Osteocyte (in vitro differentiated cells): ENCODE results near the gene LSM14A. TPM values are rescaled to one million over a fixed set of nuclear protein-coding genes. Genes with fewer than 3 reads are reported as not detected.

ENCODE experiments used
- DNase-seq: peaks from one replicate; pipeline ENCODE4 v3.0.0; 2021; ENCODE audit warnings: mixed read lengths; ENCODE audit not compliant: unreplicated experiment; ENCODE audit errors: extremely low spot score
- H3K27ac Mint-ChIP-seq: one replicate; pipeline ENCODE4 v1.8.0; 2021; ENCODE audit warnings: mild to moderate bottlenecking, mixed read lengths; ENCODE audit not compliant: unreplicated experiment
- H3K27me3 Mint-ChIP-seq: one replicate; pipeline ENCODE4 v1.8.0; 2021; ENCODE audit warnings: mixed read lengths; ENCODE audit not compliant: unreplicated experiment
- H3K36me3 Mint-ChIP-seq: one replicate; pipeline ENCODE4 v1.8.0; 2021; ENCODE audit warnings: mixed read lengths; ENCODE audit not compliant: unreplicated experiment
- H3K4me1 Mint-ChIP-seq: one replicate; pipeline ENCODE4 v1.8.0; 2021; ENCODE audit warnings: mixed read lengths; ENCODE audit not compliant: unreplicated experiment
- H3K4me3 Mint-ChIP-seq: one replicate; pipeline ENCODE4 v1.8.0; 2021; ENCODE audit warnings: mild to moderate bottlenecking, moderate library complexity, mixed read lengths; ENCODE audit not compliant: unreplicated experiment
- H3K9me3 Mint-ChIP-seq: one replicate; pipeline ENCODE4 v1.8.0; 2021; ENCODE audit warnings: mixed read lengths; ENCODE audit not compliant: unreplicated experiment
- total RNA-seq: library from RNA; stranded (reverse); gene quantifications from 2 replicates; pipeline ENCODE4 v1.2.1, GENCODE V29; 2021
- TF ChIP-seq, protein P1 (sequence below): fragments of 200-600 bp; sonication (generic); IDR thresholded peaks from 2 replicates; pipeline ENCODE4 v1.5.0; 2021; ENCODE audit warnings: antibody characterized with exemption, mild to moderate bottlenecking, moderate library complexity

The LSM14A gene
- total RNA-seq, 1 donor from 2014 or later, result 97.8 TPM

DNA sequence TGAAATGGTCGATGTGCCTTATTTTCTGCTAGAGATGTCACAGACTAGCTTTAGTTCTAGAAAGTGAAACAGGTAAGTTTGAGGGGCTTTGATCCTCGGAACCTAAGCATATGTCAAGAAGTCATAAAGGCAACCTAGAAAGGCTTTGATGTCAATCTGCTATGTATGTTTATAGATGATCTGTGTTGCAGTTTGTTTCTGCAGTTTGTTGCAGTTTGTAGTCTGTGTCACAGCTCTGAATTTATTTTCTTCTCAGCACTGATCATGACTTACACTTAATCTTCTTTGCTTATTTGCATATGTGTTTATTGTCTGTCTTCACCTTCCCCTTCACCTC is 5.9 kb downstream of the LSM14A start:
- Mint-ChIP-seq H3K27ac (no peak overlapping the region), H3K4me3 (no peak overlapping the region), H3K9me3 (no peaks in the 10 kb centered on the region), H3K4me1 (peaks cover 77% of the 10 kb centered on the region), H3K36me3 (peaks cover 20% of the 10 kb centered on the region), H3K27me3 (no peaks in the 10 kb centered on the region)
- TF ChIP-seq, protein P1, sequence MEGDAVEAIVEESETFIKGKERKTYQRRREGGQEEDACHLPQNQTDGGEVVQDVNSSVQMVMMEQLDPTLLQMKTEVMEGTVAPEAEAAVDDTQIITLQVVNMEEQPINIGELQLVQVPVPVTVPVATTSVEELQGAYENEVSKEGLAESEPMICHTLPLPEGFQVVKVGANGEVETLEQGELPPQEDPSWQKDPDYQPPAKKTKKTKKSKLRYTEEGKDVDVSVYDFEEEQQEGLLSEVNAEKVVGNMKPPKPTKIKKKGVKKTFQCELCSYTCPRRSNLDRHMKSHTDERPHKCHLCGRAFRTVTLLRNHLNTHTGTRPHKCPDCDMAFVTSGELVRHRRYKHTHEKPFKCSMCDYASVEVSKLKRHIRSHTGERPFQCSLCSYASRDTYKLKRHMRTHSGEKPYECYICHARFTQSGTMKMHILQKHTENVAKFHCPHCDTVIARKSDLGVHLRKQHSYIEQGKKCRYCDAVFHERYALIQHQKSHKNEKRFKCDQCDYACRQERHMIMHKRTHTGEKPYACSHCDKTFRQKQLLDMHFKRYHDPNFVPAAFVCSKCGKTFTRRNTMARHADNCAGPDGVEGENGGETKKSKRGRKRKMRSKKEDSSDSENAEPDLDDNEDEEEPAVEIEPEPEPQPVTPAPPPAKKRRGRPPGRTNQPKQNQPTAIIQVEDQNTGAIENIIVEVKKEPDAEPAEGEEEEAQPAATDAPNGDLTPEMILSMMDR, result no peak
- no peak for DNase-seq

DNA sequence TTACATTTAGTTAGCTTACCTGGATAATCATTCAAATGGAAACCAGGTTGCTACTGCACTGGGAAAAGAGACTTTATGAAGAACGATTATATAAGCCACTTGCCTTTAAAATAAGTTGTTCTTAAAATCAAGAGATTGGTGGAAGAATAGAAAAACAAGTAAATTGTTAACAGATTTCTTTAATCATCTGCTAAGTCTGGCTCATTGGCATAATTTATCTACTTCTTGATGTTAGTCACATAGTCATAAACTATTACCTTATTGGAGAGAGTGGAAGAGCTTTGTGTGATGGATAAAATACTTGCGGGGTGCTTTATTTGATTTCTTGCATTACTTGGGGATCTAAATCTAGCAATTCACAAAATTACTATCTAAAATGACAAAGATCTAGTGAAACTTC is 6.8 kb downstream of the LSM14A start:
- peaks cover 71% of the 10 kb centered on the region for H3K4me1 Mint-ChIP-seq
- H3K27ac Mint-ChIP-seq, result peak overlapping the region; percentile 53
- DNase-seq, result no peak
- no peak overlapping the region for H3K4me3 Mint-ChIP-seq
- no peaks in the 10 kb centered on the region for H3K27me3 Mint-ChIP-seq
- H3K36me3 Mint-ChIP-seq, result peaks cover 20% of the 10 kb centered on the region
- TF ChIP-seq, protein P1, result no peak
- H3K9me3 Mint-ChIP-seq, result no peaks in the 10 kb centered on the region

DNA sequence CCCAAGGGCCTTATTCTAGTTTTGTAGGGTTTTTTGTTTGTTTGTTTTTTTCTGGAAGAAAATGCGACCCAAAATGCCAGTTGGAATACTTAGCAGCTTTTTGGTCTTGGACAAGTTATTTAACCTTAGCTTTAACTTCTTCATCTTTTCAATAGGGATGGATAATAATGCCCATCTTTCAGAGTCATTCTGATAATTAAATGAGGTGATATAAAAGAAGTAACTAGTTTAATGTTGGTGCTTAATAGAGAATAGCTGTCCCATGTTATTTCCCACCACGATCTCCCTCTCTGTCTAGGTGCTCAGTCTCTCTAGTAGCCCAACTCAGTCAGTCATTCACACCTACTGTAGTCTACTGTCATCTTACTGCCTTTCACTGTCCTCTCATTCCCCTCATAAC is 8.0 kb downstream of the LSM14A start:
- TF ChIP-seq, protein P1, result no peak
- no peak for DNase-seq
- Mint-ChIP-seq H3K4me3 (no peak overlapping the region), H3K27ac (no peak overlapping the region), H3K4me1 (peaks cover 70% of the 10 kb centered on the region), H3K9me3 (no peaks in the 10 kb centered on the region), H3K27me3 (no peaks in the 10 kb centered on the region), H3K36me3 (peaks cover 23% of the 10 kb centered on the region)

DNA sequence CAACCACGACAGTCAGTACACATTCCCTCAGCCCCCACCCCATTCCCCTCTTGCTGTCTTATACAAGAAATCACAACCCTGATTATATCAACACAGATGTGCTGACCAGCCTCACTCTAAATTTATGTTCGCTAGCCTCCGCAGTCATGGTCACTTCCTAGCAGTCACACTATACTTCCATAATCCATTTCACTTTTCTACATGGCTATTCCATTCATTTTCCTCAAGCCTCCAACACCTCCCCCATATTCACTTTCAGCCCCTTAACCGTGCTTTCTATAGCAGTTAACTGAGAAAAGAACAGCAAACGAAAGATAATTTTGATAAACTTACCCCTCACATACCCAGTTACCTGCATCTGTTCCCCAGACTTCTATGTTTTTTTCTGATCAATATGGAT is 8.4 kb downstream of the LSM14A start:
- Mint-ChIP-seq H3K36me3 (peaks cover 23% of the 10 kb centered on the region), H3K4me1 (peaks cover 70% of the 10 kb centered on the region), H3K27me3 (no peaks in the 10 kb centered on the region), H3K4me3 (no peak overlapping the region), H3K9me3 (no peaks in the 10 kb centered on the region), H3K27ac (no peak overlapping the region)
- TF ChIP-seq, protein P1, result no peak
- no peak for DNase-seq

DNA sequence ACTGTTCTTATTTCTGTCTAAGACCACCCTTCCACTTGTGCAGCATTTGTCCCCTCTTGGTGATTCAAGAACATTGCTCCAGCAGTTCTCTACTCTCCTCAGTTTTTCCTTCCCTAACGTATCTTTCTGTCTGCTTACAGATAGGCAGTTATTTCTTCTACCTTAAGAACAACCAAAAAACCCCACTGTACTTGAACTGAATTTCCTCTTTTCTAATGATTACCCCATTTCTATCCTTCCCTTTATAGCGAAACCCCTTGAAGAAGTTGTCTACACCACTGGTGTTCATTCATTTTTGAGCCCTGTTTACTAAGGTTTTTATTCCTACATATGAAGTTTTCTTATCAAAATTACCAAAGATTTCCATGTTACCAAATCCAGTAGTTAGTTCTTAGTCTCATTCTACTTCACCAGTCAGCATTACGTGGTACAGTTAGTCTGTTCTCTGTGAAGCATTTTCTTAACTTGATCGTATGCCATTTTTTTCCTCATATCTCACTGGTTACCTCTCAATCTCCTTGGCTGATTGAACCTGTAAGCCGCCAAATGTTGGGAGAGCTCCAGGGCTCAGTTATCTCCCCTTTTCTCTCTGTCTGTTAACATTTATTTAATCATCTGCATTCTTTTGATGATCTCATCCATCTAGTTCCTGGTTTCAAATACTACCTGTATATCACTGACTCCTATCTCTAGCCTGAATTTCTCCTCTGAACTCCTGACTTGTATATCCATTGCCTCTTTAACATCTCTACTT is 9.0 kb downstream of the LSM14A start:
- H3K27ac Mint-ChIP-seq, result no peak overlapping the region
- peaks cover 70% of the 10 kb centered on the region for H3K4me1 Mint-ChIP-seq
- no peaks in the 10 kb centered on the region for H3K9me3 Mint-ChIP-seq

More for the DNA sequence above, 9.0 kb downstream of the LSM14A start:
- no peak for DNase-seq
- TF ChIP-seq, protein P1, result no peak
- no peaks in the 10 kb centered on the region for H3K27me3 Mint-ChIP-seq
- H3K4me3 Mint-ChIP-seq, result no peak overlapping the region
- H3K36me3 Mint-ChIP-seq, result peaks cover 23% of the 10 kb centered on the region
